Renal cortex interstitium (tissue), 11 donors: Measurements from ENCODE around the gene SWAP70. TPM values are rescaled to one million over a fixed set of nuclear protein-coding genes. Genes with fewer than 3 reads are reported as not detected.
"Not testable (repeated sequence)": the region's sequence is repeated elsewhere in the genome, so short reads cannot be mapped to it uniquely, and the experiment has no call there.

ENCODE experiments used
- DNase-seq, 11 donors: peaks; one replicate each; pipeline ENCODE4 v3.0.0-alpha.2; 2013; ENCODE audit warnings: low read depth in 9 of 11, low spot score in 4 of 11; ENCODE audit errors: extremely low read depth in 1 of 11
- polyA plus RNA-seq, 3 donors: library from polyadenylated mRNA; unstranded; fragments of 120-200 nt; gene quantifications; one replicate each; pipeline ENCODE4 v1.2.1, GENCODE V29; 2013; ENCODE audit not compliant: insufficient read length in 3 of 3

Gene SWAP70
- polyA plus RNA-seq, 3 donors: 24.1 to 29.5 (median 27.4) TPM

GRCh38 chr11:9738116-9738515, 74.2 kb downstream of the SWAP70 start:
- no peak for DNase-seq

- no peak for DNase-seq
These were observed 74.8 kb downstream of the SWAP70 start for GRCh38 chr11:9738707-9739106.

- no peak for DNase-seq
These were observed 75.4 kb downstream of the SWAP70 start for GRCh38 chr11:9739123-9739900.

- no peak for DNase-seq
These were observed 76.5 kb downstream of the SWAP70 start for GRCh38 chr11:9740202-9740883.

- DNase-seq: no peak
These were observed 77.4 kb downstream of the SWAP70 start for GRCh38 chr11:9741260-9741659.

GRCh38 chr11:9743512-9743911, 79.6 kb downstream of the SWAP70 start:
- DNase-seq: not testable (repeated sequence)

- DNase-seq: no peak
These were observed 81.7 kb downstream of the SWAP70 start for GRCh38 chr11:9745411-9746211.

- DNase-seq: no peak
These were observed 83.4 kb downstream of the SWAP70 start for GRCh38 chr11:9747229-9747628.

GRCh38 chr11:9747828-9748227, 84.0 kb downstream of the SWAP70 start:
- DNase-seq: no peak

- DNase-seq: peak in 7 of 11 donors; percentile 27 to 72 (median 49)
These were observed 84.6 kb downstream of the SWAP70 start for GRCh38 chr11:9748361-9748970.

- DNase-seq: no peak
These were observed 86.7 kb downstream of the SWAP70 start for GRCh38 chr11:9750551-9750950.

GRCh38 chr11:9752091-9752490, 88.2 kb downstream of the SWAP70 start:
- DNase-seq: no peak

GRCh38 chr11:9753021-9753420, 89.1 kb downstream of the SWAP70 start:
- no peak for DNase-seq

GRCh38 chr11:9754010-9754471, 90.2 kb downstream of the SWAP70 start:
- DNase-seq: no peak

GRCh38 chr11:9755561-9756185, 91.8 kb downstream of the SWAP70 start:
- DNase-seq: no peak

- DNase-seq: no peak
These were observed 92.6 kb downstream of the SWAP70 start for GRCh38 chr11:9756461-9756860.

- no peak for DNase-seq
These were observed 93.0 kb downstream of the SWAP70 start for GRCh38 chr11:9756878-9757277.

- DNase-seq: peak in 9 of 11 donors; percentile 50 to 76 (median 65)
These were observed 94.1 kb downstream of the SWAP70 start for GRCh38 chr11:9757809-9758636.
